ENCODE results near the gene TREML1. TPM values are rescaled to one million over a fixed set of nuclear protein-coding genes. Genes with fewer than 3 reads are reported as not detected.

Gene TREML1
- total RNA-seq, 1 donor from 2014 or later, result not detected

GRCh38 chr6:41153451-41153850 is 696 bp downstream of the TREML1 start:
- no peak for DNase-seq (ENCODE audit: low read depth)
- H3K36me3 ChIP-seq (ENCODE audit: control insufficient read depth, insufficient read depth, low read length), result no peaks in the 10 kb centered on the region
- TF ChIP-seq, protein P1, sequence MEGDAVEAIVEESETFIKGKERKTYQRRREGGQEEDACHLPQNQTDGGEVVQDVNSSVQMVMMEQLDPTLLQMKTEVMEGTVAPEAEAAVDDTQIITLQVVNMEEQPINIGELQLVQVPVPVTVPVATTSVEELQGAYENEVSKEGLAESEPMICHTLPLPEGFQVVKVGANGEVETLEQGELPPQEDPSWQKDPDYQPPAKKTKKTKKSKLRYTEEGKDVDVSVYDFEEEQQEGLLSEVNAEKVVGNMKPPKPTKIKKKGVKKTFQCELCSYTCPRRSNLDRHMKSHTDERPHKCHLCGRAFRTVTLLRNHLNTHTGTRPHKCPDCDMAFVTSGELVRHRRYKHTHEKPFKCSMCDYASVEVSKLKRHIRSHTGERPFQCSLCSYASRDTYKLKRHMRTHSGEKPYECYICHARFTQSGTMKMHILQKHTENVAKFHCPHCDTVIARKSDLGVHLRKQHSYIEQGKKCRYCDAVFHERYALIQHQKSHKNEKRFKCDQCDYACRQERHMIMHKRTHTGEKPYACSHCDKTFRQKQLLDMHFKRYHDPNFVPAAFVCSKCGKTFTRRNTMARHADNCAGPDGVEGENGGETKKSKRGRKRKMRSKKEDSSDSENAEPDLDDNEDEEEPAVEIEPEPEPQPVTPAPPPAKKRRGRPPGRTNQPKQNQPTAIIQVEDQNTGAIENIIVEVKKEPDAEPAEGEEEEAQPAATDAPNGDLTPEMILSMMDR (IDR thresholded peaks at IDR 0.05; ENCODE audit: insufficient read depth, low read length, poor library complexity, severe bottlenecking), result no peak
- H3K27me3 ChIP-seq (ENCODE audit: control insufficient read depth, insufficient read depth, low read length), result peaks cover 2% of the 10 kb centered on the region
- H3K4me3 ChIP-seq (ENCODE audit: low read depth, low read length), result no peak overlapping the region

- no peak overlapping the region for H3K4me3 ChIP-seq (ENCODE audit: low read depth, low read length)
- TF ChIP-seq, protein P1 (IDR thresholded peaks at IDR 0.05; ENCODE audit: insufficient read depth, low read length, poor library complexity, severe bottlenecking), result no peak
- H3K36me3 ChIP-seq (ENCODE audit: control insufficient read depth, insufficient read depth, low read length), result no peaks in the 10 kb centered on the region
- no peak for DNase-seq (ENCODE audit: low read depth)
- peaks cover 2% of the 10 kb centered on the region for H3K27me3 ChIP-seq (ENCODE audit: control insufficient read depth, insufficient read depth, low read length)
These were observed 3.5 kb downstream of the TREML1 start for GRCh38 chr6:41150671-41151070.

DNA sequence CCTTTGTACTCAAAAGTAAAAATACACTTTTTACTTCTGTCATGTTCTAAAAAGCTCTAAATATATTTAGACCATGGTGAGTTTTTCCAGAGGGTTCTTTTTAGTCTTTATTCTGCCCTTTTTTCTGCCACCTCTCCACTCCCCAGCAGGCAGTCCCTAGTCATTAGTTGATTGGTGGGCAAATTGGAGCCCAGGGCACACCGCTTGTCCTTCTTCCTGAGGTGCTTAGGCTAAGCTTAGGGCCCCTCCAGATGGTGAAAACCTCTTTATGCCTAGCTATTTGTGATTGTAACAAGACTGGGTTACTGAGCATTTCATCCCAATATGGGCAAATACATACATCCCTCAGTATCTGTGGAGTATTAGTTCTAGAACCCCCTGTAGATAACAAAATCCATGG is 6.2 kb downstream of the TREML1 start:
- no peak for DNase-seq (ENCODE audit: low read depth)
- TF ChIP-seq, protein P1 (IDR thresholded peaks at IDR 0.05; ENCODE audit: insufficient read depth, low read length, poor library complexity, severe bottlenecking), result no peak

GRCh38 chr6:41136911-41137310 is 17.2 kb downstream of the TREML1 start:
- TF ChIP-seq, protein P1 (IDR thresholded peaks at IDR 0.05; ENCODE audit: insufficient read depth, low read length, poor library complexity, severe bottlenecking), result no peak
- no peak for DNase-seq (ENCODE audit: low read depth)
- H3K27me3 ChIP-seq (ENCODE audit: control insufficient read depth, insufficient read depth, low read length), result no peaks in the 10 kb centered on the region
- H3K4me3 ChIP-seq (ENCODE audit: low read depth, low read length), result no peak overlapping the region
- no peaks in the 10 kb centered on the region for H3K36me3 ChIP-seq (ENCODE audit: control insufficient read depth, insufficient read depth, low read length)

More for the DNA sequence above, 6.2 kb downstream of the TREML1 start:
- Histone ChIP-seq H3K36me3 (ENCODE audit: control insufficient read depth, insufficient read depth, low read length) (no peaks in the 10 kb centered on the region), H3K4me3 (ENCODE audit: low read depth, low read length) (no peak overlapping the region), H3K27me3 (ENCODE audit: control insufficient read depth, insufficient read depth, low read length) (no peaks in the 10 kb centered on the region)

GRCh38 chr6:41135062-41135832 is 18.9 kb downstream of the TREML1 start:
- H3K27me3 ChIP-seq (ENCODE audit: control insufficient read depth, insufficient read depth, low read length), result no peaks in the 10 kb centered on the region
- no peak for DNase-seq (ENCODE audit: low read depth)
- H3K36me3 ChIP-seq (ENCODE audit: control insufficient read depth, insufficient read depth, low read length), result no peaks in the 10 kb centered on the region
- no peak overlapping the region for H3K4me3 ChIP-seq (ENCODE audit: low read depth, low read length)
- TF ChIP-seq, protein P1 (IDR thresholded peaks at IDR 0.05; ENCODE audit: insufficient read depth, low read length, poor library complexity, severe bottlenecking), result no peak

DNA sequence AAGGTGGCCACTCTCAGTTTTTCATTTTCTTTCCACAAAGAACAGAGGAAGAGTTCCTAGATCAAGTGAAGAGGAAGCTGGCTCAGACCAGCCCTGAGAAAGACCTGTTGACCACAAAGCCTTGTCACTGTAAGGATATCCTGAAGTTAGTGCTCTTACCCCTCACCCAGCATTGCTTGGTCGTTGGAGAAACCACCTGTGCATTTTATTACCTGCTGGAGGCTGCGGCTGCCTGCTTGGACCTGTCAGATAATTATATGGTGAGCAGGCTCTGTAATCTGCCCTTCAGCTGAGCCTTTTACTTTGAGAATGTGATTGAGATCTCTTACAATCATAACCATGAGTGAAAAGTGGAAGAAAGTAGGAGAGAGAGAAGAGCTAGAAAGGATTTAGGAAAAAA is 21.9 kb downstream of the TREML1 start:
- H3K4me3 ChIP-seq (ENCODE audit: low read depth, low read length), result no peak overlapping the region
- no peak for DNase-seq (ENCODE audit: low read depth)
- no peaks in the 10 kb centered on the region for H3K36me3 ChIP-seq (ENCODE audit: control insufficient read depth, insufficient read depth, low read length)
- TF ChIP-seq, protein P1 (IDR thresholded peaks at IDR 0.05; ENCODE audit: insufficient read depth, low read length, poor library complexity, severe bottlenecking), result no peak
- H3K27me3 ChIP-seq (ENCODE audit: control insufficient read depth, insufficient read depth, low read length), result no peaks in the 10 kb centered on the region

All from kidney epithelial cell (primary cell).